GM12878 (cell line): ENCODE results near the gene CCSER1. TPM values are rescaled to one million over a fixed set of nuclear protein-coding genes. Genes with fewer than 3 reads are reported as not detected.

Source experiments
- ATAC-seq: fragments of 200-7000 bp; cut with Tn5 transposase; 3 replicates; pipeline ENCODE4 v1.9.1; 2020; ENCODE audit warnings: mild to moderate bottlenecking, moderate library complexity
- BruUV-seq: library from RNA; stranded (reverse); fragments of 400-500 nt; replicated peaks from 2 replicates; lab custom pipeline; 2021; lab: Mats Ljungman, UMichigan
- CTCF ChIA-PET: fragments of 300-600 bp; sonication (Branson Sonifier 250); formaldehyde crosslinking; extraction: SDS; loops from one replicate; lab custom pipeline; 2021; ENCODE audit warnings: inconsistent platforms; lab: Yijun Ruan, JAX
- POLR2A ChIA-PET: fragments of 350-600 bp; formaldehyde crosslinking; extraction: SDS; loops from one replicate; lab custom pipeline; 2021; ENCODE audit warnings: inconsistent platforms; lab: Charles Lee
- RAD21 ChIA-PET: fragments of 300-600 bp; sonication (Branson Sonifier 250); formaldehyde crosslinking; loops from one replicate; lab custom pipeline; 2023; ENCODE audit warnings: antibody characterized with exemption; ENCODE audit not compliant: unreplicated experiment; lab: Charles Lee
- SMC1A ChIA-PET: fragments of 300-600 bp; sonication (Branson Sonifier 250); formaldehyde crosslinking; loops from one replicate; lab custom pipeline; 2023; ENCODE audit not compliant: unreplicated experiment, uncharacterized antibody; lab: Charles Lee
- DNase-seq: peaks from one replicate; pipeline ENCODE4 v3.0.0-alpha.2; 2011; ENCODE audit warnings: low read depth, low spot score
- FAIRE-seq: peaks from 3 replicates; lab custom pipeline; 2011; peaks lifted over from hg19 to GRCh38; lab: Jason Lieb, UNC
- H2AFZ ChIP-seq: 2 replicates; pipeline ENCODE4 v1.6.0; 2011; ENCODE audit warnings: low read depth, low read length, control low read depth; ENCODE audit not compliant: control insufficient read depth
- H3K27ac ChIP-seq: 2 replicates; pipeline ENCODE4 v1.5.1; 2011; ENCODE audit warnings: control low read depth; ENCODE audit not compliant: control insufficient read depth, insufficient read depth
- H3K27me3 ChIP-seq, 2 experiments: replicated peaks in 1 of 2; 2 replicates each; pipeline versions ENCODE4 v1.6.0 to v1.6.1; 2011; ENCODE audit warnings: low read length in 1 of 2; ENCODE audit not compliant: control insufficient read depth in 2 of 2, insufficient read depth in 2 of 2
- H3K36me3 ChIP-seq, 2 experiments: 2 replicates each; pipeline ENCODE4 v1.5.1; 2011; ENCODE audit warnings: low read length in 1 of 2; ENCODE audit not compliant: control insufficient read depth in 2 of 2, insufficient read depth in 2 of 2
- H3K4me1 ChIP-seq: 2 replicates; pipeline ENCODE4 v1.6.1; 2011; ENCODE audit warnings: mild to moderate bottlenecking, low read length, moderate library complexity, mixed read lengths; ENCODE audit not compliant: control insufficient read depth, insufficient read depth
- H3K4me2 ChIP-seq: 2 replicates; pipeline ENCODE4 v1.6.0; 2011; ENCODE audit warnings: control low read depth; ENCODE audit not compliant: control insufficient read depth, insufficient read depth
- H3K4me3 ChIP-seq: fragments of 200-600 bp; sonication (generic); 2 replicates; pipeline ENCODE4 v1.5.1; 2016
- H3K79me2 ChIP-seq: 2 replicates; pipeline ENCODE4 v1.6.0; 2011; ENCODE audit warnings: low read length; ENCODE audit not compliant: control insufficient read depth, insufficient read depth
- H3K9ac ChIP-seq: 2 replicates; pipeline ENCODE4 v1.8.0; 2011; ENCODE audit warnings: low read length, control low read depth, mixed read lengths; ENCODE audit not compliant: control insufficient read depth, insufficient read depth
- H3K9me3 ChIP-seq: replicated peaks from 3 replicates; pipeline ENCODE4 v1.5.1; 2011; ENCODE audit warnings: mild to moderate bottlenecking, low read length; ENCODE audit not compliant: control insufficient read depth, insufficient read depth
- H4K20me1 ChIP-seq: 2 replicates; pipeline ENCODE4 v1.6.0; 2011; ENCODE audit not compliant: control insufficient read depth, insufficient read depth
- CHD4 ChIP-seq: fragments of 200-600 bp; sonication (generic); IDR thresholded peaks from 2 replicates; pipeline ENCODE4 v1.6.1; 2016; ENCODE audit warnings: mild to moderate bottlenecking
- EED ChIP-seq: sonication (generic); IDR thresholded peaks from 2 replicates; pipeline ENCODE4 v1.6.1; 2016; ENCODE audit warnings: antibody characterized with exemption, low read depth
- FOS ChIP-seq: IDR thresholded peaks from 3 replicates; pipeline ENCODE4 v1.6.1; 2011; ENCODE audit warnings: borderline replicate concordance; ENCODE audit not compliant: insufficient read length; ENCODE audit errors: extremely low read depth
- HCFC1 ChIP-seq: fragments of 150-350 bp; IDR thresholded peaks from 2 replicates; pipeline ENCODE4 v1.6.1; 2014; ENCODE audit warnings: low read length
- MYC ChIP-seq: IDR thresholded peaks from 2 replicates; pipeline ENCODE4 v1.6.1; 2011; ENCODE audit warnings: mild to moderate bottlenecking, low read length, moderate library complexity, inconsistent platforms; ENCODE audit not compliant: insufficient read depth, insufficient replicate concordance, insufficient read length, severe bottlenecking
- PAX8 ChIP-seq: fragments of 450-650 bp; IDR thresholded peaks from 2 replicates; pipeline ENCODE4 v1.6.1; 2017; ENCODE audit warnings: mild to moderate bottlenecking, moderate library complexity
- RB1 ChIP-seq: fragments of 450-650 bp; formaldehyde crosslinking; IDR thresholded peaks from 2 replicates; pipeline ENCODE4 v1.6.1; 2017; ENCODE audit warnings: mild to moderate bottlenecking, borderline replicate concordance
- SREBF2 ChIP-seq: IDR thresholded peaks from 2 replicates; pipeline ENCODE4 v1.6.1; 2012; ENCODE audit warnings: mild to moderate bottlenecking, low read length
- TCF3 ChIP-seq: IDR thresholded peaks from 2 replicates; pipeline ENCODE4 v1.6.1; 2012; ENCODE audit warnings: low read depth, mild to moderate bottlenecking, low read length, borderline replicate concordance; ENCODE audit not compliant: insufficient read depth
- YY1 ChIP-seq: IDR thresholded peaks from 2 replicates; pipeline ENCODE4 v1.6.1; 2011; ENCODE audit warnings: low read depth, mild to moderate bottlenecking, low read length
- WGBS: methylation state at CpG from one replicate; pipeline ENCODE4 v1.1.6; 2016; ENCODE audit warnings: low lambda C conversion rate; ENCODE audit not compliant: insufficient replicate concordance, insufficient coverage; ENCODE audit errors: missing lambda C conversion rate; 5-methylcytosine and 5-hydroxymethylcytosine counted together
- in situ Hi-C: fragments of 300-500 bp; cut with MboI; formaldehyde crosslinking; loops from 9 replicates; pipeline ENCODE4 v1.14.3; 2018; ENCODE audit warnings: mixed read lengths
- intact Hi-C: fragments of 100-400 bp; cut with micrococcal nuclease; formaldehyde crosslinking; loops from one replicate; pipeline ENCODE4 v1.14.2; 2022; ENCODE audit not compliant: unreplicated experiment
- polyA plus RNA-seq, 11 experiments: library from polyadenylated mRNA; depleted of rRNA in 4 of 11; unstranded in 6 of 11; stranded (reverse) in 5 of 11; fragments of >200 nt; fragmentation: Nextera tagmentation in 4 of 11; fragmentation: Illumina TruSeq in 1 of 11; extraction: Ambion mirVana in 4 of 11; extraction: Trizol in 1 of 11; gene quantifications; 1 replicate in 1 of 11; 2 replicates in 10 of 11; pipeline versions ENCODE4 v1.2.1 to v1.2.3, GENCODE V29; 2011 to 2016; ENCODE audit warnings: inconsistent platforms in 2 of 11, missing spikeins in 2 of 11, low read depth in 1 of 11
- total RNA-seq, 4 experiments: library from RNA; depleted of rRNA in 3 of 4; stranded (reverse); fragments of >200 nt in 3 of 4; fragmentation: Illumina TruSeq in 1 of 4; extraction: Trizol in 1 of 4; gene quantifications; 2 replicates each; pipeline versions ENCODE4 v1.2.1 to v1.2.3, GENCODE V29; 2013 to 2021
- TF ChIP-seq, protein P1 (sequence below): fragments of 450-650 bp; IDR thresholded peaks from 2 replicates; pipeline ENCODE4 v1.6.1; 2017; ENCODE audit warnings: low read depth, mild to moderate bottlenecking, moderate library complexity
- TF ChIP-seq, protein P2 (sequence below): fragments of 150-350 bp; IDR thresholded peaks from 2 replicates; pipeline ENCODE4 v1.6.1; 2016; ENCODE audit warnings: low read depth, low read length

Gene CCSER1
- total and polyA plus RNA-seq, 10 of the 15 experiments (the other 5 are each of a cell fraction or from before 2014, with no cell fraction given): 0.22 to 2.7 (median 1.0) TPM

DNA sequence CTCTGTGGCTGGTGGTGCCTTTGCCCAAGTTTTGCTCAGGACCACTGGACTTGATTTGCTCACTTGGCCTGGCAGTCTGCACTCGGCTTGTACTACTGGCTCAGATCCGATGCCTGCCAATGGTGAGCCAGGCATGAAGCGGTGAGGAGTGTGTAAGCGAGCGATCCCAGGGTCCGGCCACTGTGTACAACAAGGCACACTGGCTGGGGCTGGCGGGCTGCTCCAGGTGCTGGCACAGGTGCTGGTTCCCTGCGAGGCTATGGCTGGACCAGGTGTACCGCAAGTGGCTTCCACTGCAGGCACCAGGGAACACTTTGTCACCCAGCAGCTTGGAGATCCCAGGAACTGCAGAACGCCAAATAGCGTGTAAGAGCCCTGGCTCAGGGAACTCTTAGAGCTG, 329.7 kb downstream of the CCSER1 start:
- intact Hi-C loops: no loop called here
- Histone ChIP-seq H3K36me3 (no peaks in the 10 kb centered on the region), H3K9me3 (no peaks in the 10 kb centered on the region; the same call in 2 of the 3 replicates), H3K4me2 (no peak overlapping the region), H3K9ac (no peak overlapping the region), H3K4me3 (no peak overlapping the region), H2AFZ (no peak overlapping the region), H3K79me2 (no peaks in the 10 kb centered on the region), H3K27ac (no peak overlapping the region), H3K27me3 (no peaks in the 10 kb centered on the region), H3K4me1 (no peaks in the 10 kb centered on the region), H4K20me1 (no peaks in the 10 kb centered on the region)
- ChIA-PET SMC1A (no interaction called here), RAD21 (no interaction called here), POLR2A (no interaction called here), CTCF (no interaction called here)
- no peak for DNase-seq
- no TSS peak for BruUV-seq
- ATAC-seq: no peak
- TF ChIP-seq RB1 (no peak), FOS (no peak), HCFC1 (no peak), YY1 (no peak), EED (no peak), SREBF2 (no peak), CHD4 (no peak), PAX8 (no peak), MYC (no peak), TCF3 (no peak)
- TF ChIP-seq, protein P1, sequence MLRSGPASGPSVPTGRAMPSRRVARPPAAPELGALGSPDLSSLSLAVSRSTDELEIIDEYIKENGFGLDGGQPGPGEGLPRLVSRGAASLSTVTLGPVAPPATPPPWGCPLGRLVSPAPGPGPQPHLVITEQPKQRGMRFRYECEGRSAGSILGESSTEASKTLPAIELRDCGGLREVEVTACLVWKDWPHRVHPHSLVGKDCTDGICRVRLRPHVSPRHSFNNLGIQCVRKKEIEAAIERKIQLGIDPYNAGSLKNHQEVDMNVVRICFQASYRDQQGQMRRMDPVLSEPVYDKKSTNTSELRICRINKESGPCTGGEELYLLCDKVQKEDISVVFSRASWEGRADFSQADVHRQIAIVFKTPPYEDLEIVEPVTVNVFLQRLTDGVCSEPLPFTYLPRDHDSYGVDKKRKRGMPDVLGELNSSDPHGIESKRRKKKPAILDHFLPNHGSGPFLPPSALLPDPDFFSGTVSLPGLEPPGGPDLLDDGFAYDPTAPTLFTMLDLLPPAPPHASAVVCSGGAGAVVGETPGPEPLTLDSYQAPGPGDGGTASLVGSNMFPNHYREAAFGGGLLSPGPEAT: no peak
- TF ChIP-seq, protein P2, sequence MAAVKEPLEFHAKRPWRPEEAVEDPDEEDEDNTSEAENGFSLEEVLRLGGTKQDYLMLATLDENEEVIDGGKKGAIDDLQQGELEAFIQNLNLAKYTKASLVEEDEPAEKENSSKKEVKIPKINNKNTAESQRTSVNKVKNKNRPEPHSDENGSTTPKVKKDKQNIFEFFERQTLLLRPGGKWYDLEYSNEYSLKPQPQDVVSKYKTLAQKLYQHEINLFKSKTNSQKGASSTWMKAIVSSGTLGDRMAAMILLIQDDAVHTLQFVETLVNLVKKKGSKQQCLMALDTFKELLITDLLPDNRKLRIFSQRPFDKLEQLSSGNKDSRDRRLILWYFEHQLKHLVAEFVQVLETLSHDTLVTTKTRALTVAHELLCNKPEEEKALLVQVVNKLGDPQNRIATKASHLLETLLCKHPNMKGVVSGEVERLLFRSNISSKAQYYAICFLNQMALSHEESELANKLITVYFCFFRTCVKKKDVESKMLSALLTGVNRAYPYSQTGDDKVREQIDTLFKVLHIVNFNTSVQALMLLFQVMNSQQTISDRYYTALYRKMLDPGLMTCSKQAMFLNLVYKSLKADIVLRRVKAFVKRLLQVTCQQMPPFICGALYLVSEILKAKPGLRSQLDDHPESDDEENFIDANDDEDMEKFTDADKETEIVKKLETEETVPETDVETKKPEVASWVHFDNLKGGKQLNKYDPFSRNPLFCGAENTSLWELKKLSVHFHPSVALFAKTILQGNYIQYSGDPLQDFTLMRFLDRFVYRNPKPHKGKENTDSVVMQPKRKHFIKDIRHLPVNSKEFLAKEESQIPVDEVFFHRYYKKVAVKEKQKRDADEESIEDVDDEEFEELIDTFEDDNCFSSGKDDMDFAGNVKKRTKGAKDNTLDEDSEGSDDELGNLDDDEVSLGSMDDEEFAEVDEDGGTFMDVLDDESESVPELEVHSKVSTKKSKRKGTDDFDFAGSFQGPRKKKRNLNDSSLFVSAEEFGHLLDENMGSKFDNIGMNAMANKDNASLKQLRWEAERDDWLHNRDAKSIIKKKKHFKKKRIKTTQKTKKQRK: no peak
- in situ Hi-C loops: no loop called here
- FAIRE-seq: no peak
- WGBS: 40% methylated on average over 11 of the region's 11 CpGs
